ENCODE results near the gene CD99L2. TPM values are rescaled to one million over a fixed set of nuclear protein-coding genes. Genes with fewer than 3 reads are reported as not detected.

CD99L2 gene
- total and polyA plus RNA-seq, 2 of the 8 experiments (the other 6 are each of a cell fraction or from before 2014, with no cell fraction given), result 8.0 to 8.5 TPM

- no peak for TF ChIP-seq CHD7 (IDR thresholded peaks at IDR 0.05; ENCODE audit: insufficient replicate concordance, low read length)
Observed at GRCh38 chrX:150821971-150822370, 76.5 kb downstream of the CD99L2 start (continued).
